Activated CD4-positive, alpha-beta T cell treated with anti-CD3 and anti-CD28 coated beads, Interleukin-2, amount 10 ng/mL, durations not matched to agents 7 days and 5 days (primary cell): ENCODE results near the gene KIAA0513. TPM values are rescaled to one million over a fixed set of nuclear protein-coding genes. Genes with fewer than 3 reads are reported as not detected.
A peak's percentile ranks its signal among the peaks of the same experiment; 100 is the strongest.

ENCODE experiments used
- CTCF ChIA-PET: fragments of 350-600 bp; sonication (Branson Sonifier 250); formaldehyde crosslinking; loops from one replicate; lab custom pipeline; 2021; ENCODE audit warnings: antibody characterized with exemption; lab: Charles Lee
- POLR2A ChIA-PET: fragments of 350-600 bp; sonication (Branson Sonifier 250); formaldehyde crosslinking; loops from one replicate; lab custom pipeline; 2021; ENCODE audit warnings: antibody characterized with exemption; lab: Charles Lee
- DNase-seq: peaks from one replicate; pipeline ENCODE4 v3.0.0-alpha.2; 2020
- H3K27ac Mint-ChIP-seq: one replicate; pipeline ENCODE4 v1.8.0; 2021; ENCODE audit warnings: mild to moderate bottlenecking, moderate library complexity, mixed read lengths
- H3K27me3 Mint-ChIP-seq: one replicate; pipeline ENCODE4 v1.8.0; 2021; ENCODE audit warnings: mixed read lengths
- H3K36me3 Mint-ChIP-seq: one replicate; pipeline ENCODE4 v1.8.0; 2021; ENCODE audit warnings: low read depth, mixed read lengths
- H3K4me1 Mint-ChIP-seq: one replicate; pipeline ENCODE4 v1.8.0; 2021; ENCODE audit warnings: mixed read lengths
- H3K4me3 Mint-ChIP-seq: one replicate; pipeline ENCODE4 v1.8.0; 2021; ENCODE audit warnings: mild to moderate bottlenecking, moderate library complexity, mixed read lengths
- H3K9me3 Mint-ChIP-seq: one replicate; pipeline ENCODE4 v1.8.0; 2021; ENCODE audit warnings: mixed read lengths
- total RNA-seq, 2 experiments: library from RNA; stranded (reverse); gene quantifications; one replicate each; pipeline ENCODE4 v1.2.3, GENCODE V29; 2021

Gene KIAA0513
- total RNA-seq, 2 experiments from 2014 or later, result 13.6 to 14.8 TPM

DNA sequence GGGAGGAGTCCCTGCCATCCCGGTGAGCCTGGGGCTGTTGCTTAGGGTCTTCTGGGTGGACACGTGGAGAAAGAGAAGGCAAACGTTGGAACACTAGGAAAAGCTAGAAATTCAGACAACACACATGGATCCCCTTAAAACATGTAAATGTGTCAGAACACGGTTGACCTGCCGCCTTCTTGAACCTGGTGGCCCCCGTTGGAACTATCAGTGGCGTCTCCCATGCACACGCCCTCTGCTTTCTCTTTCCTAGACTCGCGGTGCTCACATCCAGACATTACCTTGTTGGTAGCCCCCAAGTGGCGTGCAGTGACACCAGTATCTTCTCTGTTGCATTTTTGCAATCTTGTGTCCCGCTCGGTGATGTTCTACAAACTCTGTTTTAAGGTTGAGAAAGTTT is 66.1 kb downstream of the KIAA0513 start:
- ChIA-PET POLR2A (no interaction called here), CTCF (interaction anchor here (0.8 kb wide), 1 partner anchor 164 kb away, joined by 3 read pairs; no protein-coding TSS in a partner anchor)
- Mint-ChIP-seq H3K4me1 (peaks cover 18% of the 10 kb centered on the region), H3K36me3 (no peaks in the 10 kb centered on the region), H3K4me3 (no peak overlapping the region), H3K27me3 (no peaks in the 10 kb centered on the region), H3K9me3 (no peaks in the 10 kb centered on the region), H3K27ac (no peak overlapping the region)
- DNase-seq, result no peak

DNA sequence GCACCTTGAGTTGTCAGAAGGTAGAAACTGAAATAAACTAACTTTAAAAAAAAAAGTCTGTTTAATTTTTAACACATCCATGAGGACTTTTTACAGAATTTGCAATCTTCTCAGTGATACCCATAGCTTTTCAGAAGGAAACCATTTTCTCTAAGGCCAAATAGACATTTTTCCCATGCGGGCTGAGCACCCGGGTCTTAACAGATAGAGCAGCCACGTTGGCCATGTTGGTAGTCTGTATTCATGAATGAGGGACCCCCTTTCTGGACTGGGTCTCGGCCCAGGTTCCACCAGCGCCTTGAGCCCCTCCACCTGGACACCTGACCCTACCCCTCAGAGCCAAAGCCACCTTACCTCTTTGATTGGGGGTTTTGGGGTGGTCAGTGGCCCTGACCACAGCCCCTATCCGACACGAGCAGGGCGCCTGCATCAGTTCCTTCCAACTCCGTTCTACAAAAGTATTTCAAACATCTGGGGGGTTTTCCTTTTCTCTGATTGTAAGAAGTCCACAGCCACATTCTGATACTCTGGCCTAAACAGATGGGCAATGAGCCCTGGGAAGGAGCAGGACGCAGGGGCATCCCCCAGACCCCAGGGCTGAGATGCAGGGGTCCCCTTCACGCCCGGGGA is 66.7 kb downstream of the KIAA0513 start:
- Mint-ChIP-seq H3K4me3 (no peak overlapping the region), H3K4me1 (peaks cover 18% of the 10 kb centered on the region), H3K9me3 (no peaks in the 10 kb centered on the region), H3K27me3 (no peaks in the 10 kb centered on the region), H3K27ac (no peak overlapping the region), H3K36me3 (no peaks in the 10 kb centered on the region)
- CTCF ChIA-PET, result interaction anchor here (0.6 to 0.8 kb wide), 2 partner anchors 163 to 360 kb away, joined by 3 to 4 read pairs; no protein-coding TSS in a partner anchor
- no peak for DNase-seq
- POLR2A ChIA-PET, result no interaction called here

DNA sequence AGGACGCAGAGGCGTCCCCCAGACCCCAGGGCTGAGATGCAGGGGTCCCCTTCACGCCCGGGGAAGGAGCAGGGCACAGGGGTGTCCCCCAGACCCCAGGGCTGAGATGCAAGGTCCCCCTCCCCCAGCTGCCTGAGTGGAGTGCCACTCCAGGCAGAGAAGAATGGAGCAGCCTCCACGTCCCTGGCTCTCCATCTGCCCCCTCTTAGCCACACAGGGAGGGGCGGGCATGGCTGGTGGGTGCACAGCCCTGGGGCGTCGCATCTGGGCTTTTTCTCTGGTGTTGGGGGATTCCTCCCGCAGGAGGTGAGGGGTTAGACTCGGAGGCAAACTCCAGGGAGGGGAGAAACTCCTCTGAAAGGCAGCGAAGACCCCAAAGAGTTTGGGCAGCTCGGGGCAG is 67.2 kb downstream of the KIAA0513 start:
- Mint-ChIP-seq H3K4me3 (no peak overlapping the region), H3K9me3 (no peaks in the 10 kb centered on the region), H3K4me1 (peaks cover 16% of the 10 kb centered on the region), H3K27ac (no peak overlapping the region), H3K27me3 (no peaks in the 10 kb centered on the region), H3K36me3 (no peaks in the 10 kb centered on the region)
- DNase-seq, result no peak
- CTCF ChIA-PET, result interaction anchor here (0.7 to 1.8 kb wide), 2 partner anchors 8 to 43 kb away, joined by 4 to 9 read pairs; no protein-coding TSS in a partner anchor
- POLR2A ChIA-PET, result no interaction called here

DNA sequence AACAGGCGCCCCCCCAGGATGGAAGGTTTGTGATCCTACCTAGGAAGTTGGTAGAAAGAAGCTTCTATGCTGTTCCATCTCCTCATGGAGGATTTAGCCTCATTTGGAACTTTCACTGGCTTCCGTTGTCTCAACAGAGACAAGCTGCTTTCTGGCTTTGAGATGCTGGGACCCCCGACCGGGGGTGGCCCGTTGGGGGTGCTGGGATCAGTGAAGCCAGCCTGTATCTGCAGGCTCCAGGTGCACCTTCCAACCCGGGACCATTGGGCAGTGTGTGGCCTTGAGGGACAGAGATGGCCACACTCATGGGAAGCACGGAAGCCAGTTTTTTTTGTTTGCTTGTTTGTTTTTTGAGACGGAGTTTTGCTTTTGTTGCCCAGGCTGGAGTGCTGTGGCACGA is 69.3 kb downstream of the KIAA0513 start:
- Mint-ChIP-seq H3K9me3 (no peaks in the 10 kb centered on the region), H3K4me1 (peaks cover 6% of the 10 kb centered on the region)
- CTCF ChIA-PET, result interaction anchor here (0.6 to 1.3 kb wide), 2 partner anchors 55 to 1841 kb away, joined by 3 to 4 read pairs; no protein-coding TSS in a partner anchor

DNA sequence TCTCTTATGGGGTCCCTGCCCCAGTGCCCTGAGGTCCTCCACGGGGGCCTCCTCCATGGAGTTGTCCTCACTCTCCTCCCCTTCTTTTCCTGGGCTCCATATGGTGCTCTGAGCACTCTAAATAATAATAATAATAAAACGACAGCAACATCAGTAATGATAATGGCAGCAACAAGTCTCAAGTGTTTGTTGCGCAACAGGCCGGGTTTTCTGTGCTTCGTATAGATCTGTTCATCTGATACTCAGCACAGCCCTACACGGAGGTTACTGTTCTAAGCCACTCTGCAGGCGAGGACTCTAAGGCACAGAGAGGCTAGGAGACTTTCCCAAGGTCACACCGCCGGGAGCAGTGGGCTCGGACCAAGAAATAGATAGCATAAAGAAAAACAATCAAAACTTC is 71.0 kb downstream of the KIAA0513 start:
- H3K27ac Mint-ChIP-seq, result no peak overlapping the region
- no peaks in the 10 kb centered on the region for H3K9me3 Mint-ChIP-seq
- H3K4me3 Mint-ChIP-seq, result no peak overlapping the region
- peaks cover 17% of the 10 kb centered on the region for H3K4me1 Mint-ChIP-seq
- DNase-seq, result no peak
- ChIA-PET CTCF (interaction anchor here (1.9 kb wide), 1 partner anchor 16 kb away, joined by 5 read pairs; no protein-coding TSS in a partner anchor), POLR2A (no interaction called here)
- no peaks in the 10 kb centered on the region for H3K36me3 Mint-ChIP-seq
- no peaks in the 10 kb centered on the region for H3K27me3 Mint-ChIP-seq

More for the DNA sequence above, 69.3 kb downstream of the KIAA0513 start:
- Mint-ChIP-seq H3K27me3 (no peaks in the 10 kb centered on the region), H3K4me3 (no peak overlapping the region), H3K27ac (no peak overlapping the region), H3K36me3 (no peaks in the 10 kb centered on the region)
- POLR2A ChIA-PET, result no interaction called here
- DNase-seq, result no peak

DNA sequence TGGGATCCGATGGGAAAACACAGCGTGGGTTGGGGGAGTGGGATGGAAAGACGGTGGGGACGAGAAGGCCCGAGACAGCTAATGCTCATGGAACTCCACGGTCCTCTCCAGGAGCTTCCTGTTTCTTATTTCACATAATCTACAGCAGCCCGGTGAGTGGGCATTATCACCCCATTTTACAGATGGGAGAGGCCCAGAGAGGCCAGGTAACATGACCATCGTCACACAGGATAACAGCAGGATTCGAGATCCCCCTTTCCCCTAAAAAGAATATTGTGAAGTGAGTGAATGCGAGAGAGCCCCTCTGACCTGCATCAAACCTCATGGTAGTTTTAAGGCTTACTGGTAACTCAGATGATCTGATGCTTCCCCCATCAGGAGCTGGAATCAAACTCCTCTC is 72.7 kb downstream of the KIAA0513 start:
- Mint-ChIP-seq H3K36me3 (no peaks in the 10 kb centered on the region), H3K27ac (no peak overlapping the region), H3K27me3 (no peaks in the 10 kb centered on the region), H3K4me1 (peaks cover 34% of the 10 kb centered on the region), H3K4me3 (no peak overlapping the region), H3K9me3 (no peaks in the 10 kb centered on the region)
- ChIA-PET POLR2A (no interaction called here), CTCF (interaction anchor here (1.6 kb wide), 1 partner anchor 13 kb away, joined by 3 read pairs; no protein-coding TSS in a partner anchor)
- DNase-seq, result no peak

DNA sequence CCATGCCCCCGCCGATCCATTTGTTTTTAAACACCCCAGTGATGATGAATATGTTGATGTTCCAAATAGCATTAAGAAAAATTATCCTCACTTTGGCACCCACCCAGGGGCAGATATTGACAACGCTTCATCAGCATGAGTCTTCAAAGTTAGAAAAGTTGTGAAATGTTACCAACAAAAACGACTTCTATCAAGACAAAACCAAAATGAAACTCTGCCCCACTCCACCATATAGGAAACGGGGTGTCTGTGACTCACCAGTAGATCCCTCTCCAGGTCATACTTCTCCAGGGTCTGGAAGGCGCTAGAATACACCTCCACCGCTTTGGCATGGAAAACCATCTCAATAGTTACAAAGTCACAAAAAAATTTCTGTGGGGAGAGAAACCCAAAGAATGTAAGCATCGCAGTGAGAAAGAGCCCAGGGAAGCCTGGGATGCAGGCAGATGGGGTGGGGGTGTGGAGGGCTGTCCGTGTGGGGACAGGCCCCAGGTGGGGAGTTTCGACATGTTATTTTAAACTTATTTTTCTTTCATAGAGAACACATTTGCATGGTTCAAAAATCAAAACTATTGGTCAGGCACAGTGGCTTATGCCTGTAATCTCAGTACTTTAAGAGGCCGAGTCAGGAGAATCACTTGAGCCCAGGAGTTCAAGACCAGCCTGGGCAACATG is 74.5 kb downstream of the KIAA0513 start:
- CTCF ChIA-PET, result interaction anchor here (0.6 kb wide), 1 partner anchor 1190 kb away, joined by 3 read pairs; no protein-coding TSS in a partner anchor
- no peaks in the 10 kb centered on the region for H3K9me3 Mint-ChIP-seq
- peaks cover 40% of the 10 kb centered on the region for H3K4me1 Mint-ChIP-seq
- H3K27ac Mint-ChIP-seq, result peak overlapping the region; percentile 57
- H3K4me3 Mint-ChIP-seq, result no peak overlapping the region
- DNase-seq, result no peak
- POLR2A ChIA-PET, result no interaction called here
- H3K27me3 Mint-ChIP-seq, result no peaks in the 10 kb centered on the region
- H3K36me3 Mint-ChIP-seq, result no peaks in the 10 kb centered on the region

DNA sequence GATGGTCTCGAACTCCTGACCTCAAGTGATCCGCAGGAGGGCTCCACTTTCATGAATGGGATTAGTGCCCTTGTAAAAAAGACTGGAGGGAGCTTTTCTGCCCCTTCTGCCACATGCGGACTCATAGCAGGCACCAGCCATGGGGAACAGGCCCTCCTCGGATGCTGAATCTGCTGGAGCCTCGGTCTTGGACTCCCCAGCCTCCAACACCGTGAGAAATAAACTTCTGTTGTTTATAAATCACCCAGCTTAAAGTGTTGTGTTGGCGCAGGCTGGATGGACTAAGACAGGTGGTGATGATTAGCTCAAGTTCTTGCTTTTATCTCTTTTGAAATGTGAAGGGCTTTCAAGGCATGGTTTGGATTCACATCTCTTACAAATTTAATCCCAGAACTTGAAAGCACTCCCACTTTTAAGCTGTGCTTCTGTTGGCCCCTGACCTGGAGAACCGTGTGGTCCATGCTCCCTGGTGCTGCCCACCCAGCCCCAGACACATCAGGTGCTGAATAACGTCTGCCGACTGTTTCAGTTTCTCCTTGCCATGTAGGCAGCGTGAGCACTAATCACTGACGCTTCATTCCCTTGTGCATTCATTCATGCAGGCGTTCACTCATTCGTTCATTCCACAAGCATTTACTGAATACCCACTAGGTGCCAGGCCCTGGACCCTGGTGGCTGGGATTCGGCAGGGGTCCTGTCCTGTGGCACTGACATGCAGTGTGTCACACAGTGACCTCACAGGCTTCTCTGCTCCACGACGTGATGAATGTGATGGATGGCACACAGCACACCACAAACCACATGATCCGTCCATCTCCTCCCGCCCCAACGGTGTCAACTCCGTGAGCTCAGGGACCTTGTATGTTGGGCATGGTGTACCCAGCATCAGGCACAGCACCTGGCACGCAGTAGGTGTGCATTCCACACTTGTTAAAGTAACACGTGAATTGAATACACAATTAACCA is 75.8 kb downstream of the KIAA0513 start:
- Mint-ChIP-seq H3K4me3 (no peak overlapping the region), H3K27ac (peak overlapping the region; percentile 85), H3K4me1 (peaks cover 40% of the 10 kb centered on the region), H3K9me3 (no peaks in the 10 kb centered on the region), H3K36me3 (no peaks in the 10 kb centered on the region), H3K27me3 (no peaks in the 10 kb centered on the region)
- POLR2A ChIA-PET, result no interaction called here
- DNase-seq, result no peak
- CTCF ChIA-PET, result interaction anchor here (0.9 kb wide), 1 partner anchor 11 kb away, joined by 3 read pairs; no protein-coding TSS in a partner anchor

DNA sequence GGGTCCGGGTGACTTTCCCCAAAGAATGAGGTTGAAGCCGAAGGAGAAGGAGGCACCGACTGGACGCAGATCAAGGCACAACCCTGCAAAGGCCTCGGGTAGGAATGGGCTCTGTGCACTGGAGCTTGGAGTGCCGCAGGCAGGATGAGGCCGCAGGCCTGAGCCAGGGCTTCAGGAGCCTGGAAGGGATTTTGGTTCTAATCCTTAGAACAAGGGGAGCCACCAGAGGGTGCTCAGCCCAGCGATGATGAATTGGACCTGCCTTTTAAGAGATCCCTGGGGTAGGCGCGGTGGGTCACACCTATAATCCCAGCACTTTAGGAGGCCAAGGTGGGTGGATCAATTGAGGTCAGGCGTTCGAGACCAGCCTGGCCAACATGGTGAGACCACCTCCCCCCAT is 76.6 kb downstream of the KIAA0513 start:
- no peaks in the 10 kb centered on the region for H3K9me3 Mint-ChIP-seq
- H3K4me3 Mint-ChIP-seq, result no peak overlapping the region
- CTCF ChIA-PET, result interaction anchor here (1.2 to 2.8 kb wide), 2 partner anchors 11 to 17 kb away, joined by 3 to 11 read pairs; no protein-coding TSS in a partner anchor
- no peak for DNase-seq
- H3K36me3 Mint-ChIP-seq, result no peaks in the 10 kb centered on the region
- POLR2A ChIA-PET, result no interaction called here
- H3K4me1 Mint-ChIP-seq, result peaks cover 40% of the 10 kb centered on the region
- peak overlapping the region; percentile 85 for H3K27ac Mint-ChIP-seq
- H3K27me3 Mint-ChIP-seq, result no peaks in the 10 kb centered on the region

DNA sequence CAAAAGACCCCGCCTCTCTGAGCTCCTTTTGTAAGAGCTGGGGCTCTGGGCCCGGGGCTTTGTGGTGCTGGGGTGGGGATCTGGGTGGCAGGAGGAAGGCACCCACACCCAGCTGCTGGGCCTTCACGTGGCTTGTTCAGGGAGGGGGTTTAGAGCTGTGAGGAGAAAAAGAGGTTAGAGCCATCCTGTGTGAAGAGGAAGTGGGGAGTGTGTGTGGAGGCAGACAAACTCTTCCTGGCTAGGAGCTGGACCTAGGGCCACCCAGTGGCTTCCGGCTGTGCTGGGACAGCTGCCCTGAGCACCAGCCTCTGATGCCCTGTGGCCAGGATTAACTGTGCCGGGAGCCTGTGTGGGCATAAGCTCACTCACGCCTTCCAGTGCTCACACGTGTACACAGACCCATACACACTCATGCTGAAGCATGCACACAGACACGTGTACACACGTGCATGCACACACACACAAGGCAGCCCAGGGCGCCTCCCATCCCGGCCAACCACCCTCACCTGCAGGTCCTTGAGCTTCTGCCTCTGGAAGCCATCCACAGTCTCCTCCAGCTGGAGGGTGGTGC is 77.3 kb downstream of the KIAA0513 start:
- no peaks in the 10 kb centered on the region for H3K9me3 Mint-ChIP-seq
- ChIA-PET CTCF (interaction anchor here (1.2 to 2.8 kb wide), 2 partner anchors 10 to 18 kb away, joined by 3 to 11 read pairs; no protein-coding TSS in a partner anchor), POLR2A (no interaction called here)
- DNase-seq, result peak; percentile 50
- peak overlapping the region; percentile 28 for H3K4me3 Mint-ChIP-seq
- H3K4me1 Mint-ChIP-seq, result peaks cover 40% of the 10 kb centered on the region
- H3K27ac Mint-ChIP-seq, result peak overlapping the region; percentile 85
- no peaks in the 10 kb centered on the region for H3K36me3 Mint-ChIP-seq
- H3K27me3 Mint-ChIP-seq, result no peaks in the 10 kb centered on the region

DNA sequence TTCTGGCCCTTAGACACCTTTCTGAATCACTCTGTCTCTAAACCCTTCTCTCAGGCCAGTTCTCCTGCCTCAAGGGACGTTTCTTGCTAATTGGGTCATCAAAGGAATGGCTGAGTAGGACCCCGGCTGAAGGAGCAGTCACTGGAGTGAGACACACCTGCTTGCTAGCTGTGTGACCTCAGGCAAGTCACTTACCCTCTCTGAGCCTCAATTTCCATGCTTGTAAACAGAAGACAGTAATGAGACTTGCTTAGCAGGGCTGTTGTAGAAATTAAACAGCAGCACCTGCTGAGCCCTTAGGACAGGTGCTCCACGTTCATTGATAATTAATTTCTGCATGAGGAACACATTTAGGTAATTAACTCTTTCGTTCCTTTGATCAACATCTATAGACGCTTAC is 77.9 kb downstream of the KIAA0513 start:
- Mint-ChIP-seq H3K36me3 (no peaks in the 10 kb centered on the region), H3K4me3 (no peak overlapping the region), H3K9me3 (no peaks in the 10 kb centered on the region), H3K4me1 (peaks cover 40% of the 10 kb centered on the region), H3K27ac (peak overlapping the region; percentile 85), H3K27me3 (no peaks in the 10 kb centered on the region)
- CTCF ChIA-PET, result interaction anchor here (2.8 kb wide), 1 partner anchor 10 kb away, joined by 11 read pairs; no protein-coding TSS in a partner anchor
- no peak for DNase-seq
- POLR2A ChIA-PET, result no interaction called here

DNA sequence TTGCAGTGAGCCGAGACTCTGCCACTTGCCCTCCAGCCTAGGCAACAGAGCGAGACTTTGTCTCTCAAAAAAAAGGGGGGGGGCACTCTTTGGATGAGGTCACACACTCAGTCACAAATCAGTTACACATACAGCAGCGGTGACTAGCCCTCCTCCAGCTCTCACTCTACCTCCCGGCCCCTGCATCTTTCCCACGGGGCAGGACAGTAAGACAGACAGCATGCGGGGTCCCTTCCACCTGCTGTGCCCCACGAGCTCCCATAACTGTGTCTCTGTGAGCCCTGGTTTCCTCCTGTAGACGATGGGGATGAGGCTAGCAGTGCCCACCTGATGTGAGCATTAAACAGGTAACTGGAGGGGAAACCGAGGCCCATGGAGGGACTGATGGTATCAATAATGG is 79.5 kb downstream of the KIAA0513 start:
- POLR2A ChIA-PET, result no interaction called here
- Mint-ChIP-seq H3K27me3 (no peaks in the 10 kb centered on the region), H3K9me3 (no peaks in the 10 kb centered on the region), H3K27ac (no peak overlapping the region), H3K4me3 (no peak overlapping the region), H3K36me3 (no peaks in the 10 kb centered on the region), H3K4me1 (peaks cover 33% of the 10 kb centered on the region)
- CTCF ChIA-PET, result no interaction called here
- no peak for DNase-seq
